HFF-Myc (cell line): Measurements from ENCODE around the gene CFD.

Source experiments
- DNase-seq: peaks from one replicate; pipeline ENCODE4 v3.0.0-alpha.2; 2011; ENCODE audit warnings: low read depth; ENCODE audit errors: extremely low read depth
- H3K4me3 ChIP-seq: replicated peaks from 2 replicates; pipeline ENCODE4 v1.5.1; 2011; ENCODE audit warnings: low read depth, mild to moderate bottlenecking, control low read depth, low read length
- TF ChIP-seq, protein P1 (sequence below): IDR thresholded peaks from 2 replicates; pipeline ENCODE4 v1.5.1; 2012; ENCODE audit warnings: mild to moderate bottlenecking, low read depth, low read length, control low read depth; ENCODE audit errors: missing control alignments

The CFD gene

DNA sequence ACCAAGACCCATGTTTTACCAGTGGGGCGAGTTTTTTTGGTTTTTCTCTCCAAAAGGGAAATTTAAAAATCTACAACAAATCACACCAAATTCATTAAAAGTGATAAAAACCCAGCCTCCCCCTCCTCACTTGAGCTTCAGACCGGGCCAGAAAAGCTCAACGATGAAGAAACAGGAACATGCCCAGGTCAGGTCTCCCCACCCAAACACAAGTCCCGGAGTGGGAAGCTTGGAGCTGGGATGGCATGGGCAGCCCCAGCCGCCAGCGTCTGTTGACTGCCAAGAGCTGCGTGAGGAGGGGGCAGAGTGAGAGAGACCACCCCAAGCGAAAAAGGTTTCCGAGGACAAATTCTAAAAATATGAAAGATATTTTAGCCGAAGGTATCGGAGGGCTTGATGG, 37.5 kb downstream of the CFD start:
- TF ChIP-seq, protein P1, sequence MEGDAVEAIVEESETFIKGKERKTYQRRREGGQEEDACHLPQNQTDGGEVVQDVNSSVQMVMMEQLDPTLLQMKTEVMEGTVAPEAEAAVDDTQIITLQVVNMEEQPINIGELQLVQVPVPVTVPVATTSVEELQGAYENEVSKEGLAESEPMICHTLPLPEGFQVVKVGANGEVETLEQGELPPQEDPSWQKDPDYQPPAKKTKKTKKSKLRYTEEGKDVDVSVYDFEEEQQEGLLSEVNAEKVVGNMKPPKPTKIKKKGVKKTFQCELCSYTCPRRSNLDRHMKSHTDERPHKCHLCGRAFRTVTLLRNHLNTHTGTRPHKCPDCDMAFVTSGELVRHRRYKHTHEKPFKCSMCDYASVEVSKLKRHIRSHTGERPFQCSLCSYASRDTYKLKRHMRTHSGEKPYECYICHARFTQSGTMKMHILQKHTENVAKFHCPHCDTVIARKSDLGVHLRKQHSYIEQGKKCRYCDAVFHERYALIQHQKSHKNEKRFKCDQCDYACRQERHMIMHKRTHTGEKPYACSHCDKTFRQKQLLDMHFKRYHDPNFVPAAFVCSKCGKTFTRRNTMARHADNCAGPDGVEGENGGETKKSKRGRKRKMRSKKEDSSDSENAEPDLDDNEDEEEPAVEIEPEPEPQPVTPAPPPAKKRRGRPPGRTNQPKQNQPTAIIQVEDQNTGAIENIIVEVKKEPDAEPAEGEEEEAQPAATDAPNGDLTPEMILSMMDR: no peak

DNA sequence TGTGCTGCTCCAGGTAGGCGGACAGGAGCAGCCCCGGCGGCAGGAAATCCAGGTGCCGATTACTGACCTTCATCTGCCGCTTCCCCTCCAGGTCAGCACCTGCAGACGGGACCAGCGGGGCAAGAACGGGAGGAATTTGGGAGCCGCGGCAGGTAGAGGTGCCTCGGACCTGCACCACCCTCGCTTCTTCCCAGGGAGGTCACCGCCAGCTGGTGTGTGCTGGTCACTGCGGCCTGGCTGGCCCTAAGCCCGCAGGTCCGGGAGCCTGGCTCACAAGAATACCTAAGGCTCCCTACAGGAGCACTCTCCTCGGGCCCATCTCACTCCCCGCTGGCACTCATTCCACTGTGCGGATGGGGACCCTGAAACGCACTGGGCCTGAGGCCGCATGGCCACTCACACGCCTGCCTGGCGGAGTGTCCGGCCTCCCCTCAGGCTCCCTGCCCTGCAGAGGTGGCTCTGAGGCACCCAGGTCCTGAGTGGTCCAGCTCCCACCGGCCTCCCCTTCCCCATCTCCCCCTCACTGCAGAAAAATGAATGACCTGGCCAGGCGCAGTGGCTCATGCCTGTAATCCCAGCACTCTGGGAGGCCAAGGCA, 38.1 kb downstream of the CFD start:
- no peak for DNase-seq
- TF ChIP-seq, protein P1: no peak
- no peak overlapping the region for H3K4me3 ChIP-seq

More for the DNA sequence above, 37.5 kb downstream of the CFD start:
- no peak for DNase-seq
- no peak overlapping the region for H3K4me3 ChIP-seq

DNA sequence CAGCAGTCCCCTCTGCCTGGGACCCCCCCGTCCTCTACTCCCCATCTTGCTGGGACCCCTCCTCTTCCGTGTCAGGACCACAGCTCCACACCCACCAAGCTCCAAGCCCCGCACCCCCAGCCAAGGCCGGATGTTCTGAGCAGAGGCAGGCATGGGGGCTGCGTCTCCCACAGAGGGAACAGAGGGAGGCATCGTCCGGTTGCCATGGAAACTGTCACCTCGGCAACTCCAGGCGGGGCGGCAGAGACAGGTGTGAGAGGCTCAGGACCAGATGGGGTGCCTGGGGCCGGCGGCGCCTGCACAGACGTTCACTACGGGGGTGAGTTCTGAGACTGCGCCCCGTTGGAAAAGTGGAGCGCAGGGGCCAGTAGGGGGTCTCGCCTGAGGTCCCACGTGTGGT, 39.2 kb downstream of the CFD start:
- no peak for DNase-seq
- TF ChIP-seq, protein P1: no peak
- H3K4me3 ChIP-seq: no peak overlapping the region

DNA sequence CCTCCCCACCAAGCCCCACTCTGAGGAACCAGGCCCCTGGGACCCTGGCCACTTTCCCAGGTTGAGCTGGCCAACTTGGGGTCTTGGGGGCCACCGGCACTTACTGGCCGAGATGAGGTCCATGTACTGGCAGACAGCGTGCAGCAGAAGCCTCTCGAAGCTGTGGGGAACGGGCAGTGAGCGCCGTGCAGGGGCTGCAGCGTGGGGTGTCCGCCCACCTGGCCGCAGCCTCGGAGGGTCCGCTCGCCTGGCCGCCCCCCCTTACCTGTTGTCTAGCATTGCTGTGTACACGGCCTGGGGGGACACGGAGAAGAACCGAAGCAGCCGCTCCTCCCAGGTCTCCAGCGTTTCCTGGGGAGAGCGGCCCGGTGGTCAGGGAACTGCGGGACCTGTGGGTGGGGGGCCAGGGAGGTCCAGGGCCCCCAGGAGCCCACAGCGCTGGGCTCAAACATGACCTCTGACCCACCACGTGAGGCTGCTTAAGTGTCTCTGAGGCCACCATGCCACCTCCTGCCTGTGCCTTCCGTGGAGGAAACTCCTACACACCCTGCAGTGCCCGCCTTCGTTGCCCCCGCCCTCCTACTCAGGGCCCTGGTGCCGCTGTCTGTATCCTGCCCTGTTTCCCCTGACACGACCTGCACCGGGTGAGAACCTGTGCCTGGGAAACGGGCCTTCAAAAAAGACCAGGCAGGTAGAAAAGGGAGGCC, 40.0 kb downstream of the CFD start:
- no peak for DNase-seq
- TF ChIP-seq, protein P1: no peak
- no peak overlapping the region for H3K4me3 ChIP-seq

DNA sequence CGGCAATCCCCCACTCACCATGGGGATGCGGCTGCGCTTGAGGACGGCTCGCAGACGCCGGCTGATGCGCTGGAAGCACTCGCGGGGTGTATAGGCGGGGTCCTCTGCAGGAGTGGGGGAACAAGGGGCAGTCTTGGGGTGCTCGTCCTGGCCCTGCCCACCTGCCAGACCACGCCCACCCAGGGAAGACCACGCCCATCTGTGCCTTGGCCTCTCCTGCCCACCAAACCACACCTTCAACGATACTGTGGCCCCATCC, 40.5 kb downstream of the CFD start:
- TF ChIP-seq, protein P1: no peak

DNA sequence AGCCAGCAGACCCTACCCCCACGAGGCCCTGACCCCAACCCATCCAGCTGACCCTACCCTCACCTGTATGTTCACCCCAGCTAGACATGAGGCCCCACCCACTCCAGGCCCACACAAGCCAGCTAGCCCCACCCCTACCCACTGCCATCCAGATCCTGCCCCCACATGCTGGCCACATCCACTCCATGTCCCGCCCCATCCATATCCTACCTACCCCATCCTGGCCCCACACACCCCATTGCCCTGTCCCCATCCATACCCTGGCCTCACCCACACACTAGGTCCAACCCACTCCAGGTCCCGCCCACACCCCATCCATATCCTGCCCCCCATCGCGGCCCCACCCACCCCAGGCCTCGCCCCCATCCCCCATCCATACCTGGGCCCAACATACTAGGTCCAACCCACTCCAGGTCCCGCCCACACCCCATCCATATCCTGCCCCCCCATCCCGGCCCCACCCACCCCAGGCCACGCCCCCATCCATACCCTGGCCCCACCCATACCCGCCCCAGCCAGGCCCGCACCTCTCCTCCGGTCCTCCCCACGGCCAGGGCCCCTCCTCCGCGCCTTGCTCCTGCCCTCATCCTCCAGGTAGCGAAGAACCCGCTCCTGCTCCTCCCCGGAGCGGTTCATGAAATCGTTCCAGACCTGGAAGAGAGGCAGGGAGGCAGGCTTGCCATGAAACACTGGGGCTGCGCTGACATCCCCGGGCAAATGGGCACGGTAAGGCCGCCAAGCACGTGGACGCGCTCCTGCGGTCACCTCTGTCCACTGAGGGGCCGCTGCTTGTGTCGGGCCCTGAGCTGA, 41.0 kb downstream of the CFD start:
- TF ChIP-seq, protein P1: no peak

More for the DNA sequence above, 40.5 kb downstream of the CFD start:
- no peak overlapping the region for H3K4me3 ChIP-seq
- DNase-seq: no peak

More for the DNA sequence above, 41.0 kb downstream of the CFD start:
- DNase-seq: no peak
- no peak overlapping the region for H3K4me3 ChIP-seq
